Motor neuron (in vitro differentiated cells): ENCODE data around the gene SERPINB11. TPM values are rescaled to one million over a fixed set of nuclear protein-coding genes. Genes with fewer than 3 reads are reported as not detected.
A peak's percentile ranks its signal among the peaks of the same experiment; 100 is the strongest.

ENCODE experiments used
- ATAC-seq, 8 experiments: fragments of 200-7000 bp; cut with Tn5 transposase; replicated peaks in 6 of 8; 2 replicates each; pipeline ENCODE4 v1.8.0; 2021; ENCODE audit warnings: mild to moderate bottlenecking in 8 of 8, moderate library complexity in 8 of 8
- H3K27ac ChIP-seq, 2 donors: fragments of 250-450 bp; sonication (Bioruptor Pico); 2 replicates each; pipeline ENCODE4 v1.9.0; 2021; ENCODE audit warnings: antibody characterized with exemption in 2 of 2, mild to moderate bottlenecking in 2 of 2, moderate library complexity in 1 of 2
- H3K4me1 ChIP-seq, 2 donors: fragments of 250-450 bp; sonication (Bioruptor Pico); replicated peaks in 1 of 2; 2 replicates each; pipeline ENCODE4 v1.6.1; 2021; ENCODE audit warnings: antibody characterized with exemption in 2 of 2, mild to moderate bottlenecking in 2 of 2, moderate library complexity in 1 of 2
- H3K4me3 ChIP-seq, 5 donors: fragments of 250-450 bp; sonication (Bioruptor Pico); 2 replicates each; pipeline ENCODE4 v1.9.0; 2021; ENCODE audit warnings: antibody characterized with exemption in 5 of 5, mild to moderate bottlenecking in 5 of 5, moderate library complexity in 4 of 5
- WGBS, 10 experiments: fragments of 450-650 bp; shearing (Covaris generic); methylation state at CpG; one replicate each; pipeline ENCODE4 v1.0.0; 2022; 5-methylcytosine and 5-hydroxymethylcytosine counted together
- in situ Hi-C, 9 experiments: fragments of 400-800 bp; cut with MboI; loops; one replicate each; pipeline ENCODE4 v1.15.0; 2021; ENCODE audit warnings: low sequenced_read_pairs in 9 of 9, low pct_unique_long_range_greater_than_20kb in 2 of 9; ENCODE audit not compliant: unreplicated experiment in 9 of 9
- total RNA-seq, 8 experiments: library from RNA; unstranded; fragments of 300-600 nt; gene quantifications; 2 replicates each; pipeline versions ENCODE4 v1.2.3 to v1.2.4, GENCODE V29; 2022

The SERPINB11 gene
- total RNA-seq, 8 experiments from 2014 or later = 0.32 to 0.57 (median 0.42) TPM; not detected in 5

GRCh38 chr18:63686871-63687270 lies 15.9 kb upstream of the SERPINB11 start:
- 0 to 40% (median 0%) methylated on average over 1 to 2 of the region's 2 CpGs; no CpG with 5 or more reads in 4 of the 10 experiments for WGBS, 10 experiments
- ATAC-seq = no peak
- Histone ChIP-seq H3K4me3 (no peak overlapping the region), H3K4me1 (no peaks in the 10 kb centered on the region), H3K27ac (no peak overlapping the region)
- in situ Hi-C loops = no loop called here

GRCh38 chr18:63689064-63689463 lies 13.7 kb upstream of the SERPINB11 start:
- in situ Hi-C loops = no loop called here
- no peak overlapping the region for H3K4me3 ChIP-seq
- 0 to 58% (median 29%) methylated on average over 1 to 2 of the region's 2 CpGs; no CpG with 5 or more reads in 1 of the 10 experiments for WGBS, 10 experiments
- H3K4me1 ChIP-seq = no peaks in the 10 kb centered on the region
- no peak overlapping the region for H3K27ac ChIP-seq
- no peak for ATAC-seq

- Histone ChIP-seq H3K27ac (no peak overlapping the region), H3K4me1 (no peaks in the 10 kb centered on the region), H3K4me3 (no peak overlapping the region)
- WGBS, 10 experiments = 15 to 95% (median 65%) methylated on average over 2 to 3 of the region's 3 CpGs; no CpG with 5 or more reads in 1 of the 10 experiments
- peak in 2 of 8 experiments; percentile 47 to 78 for ATAC-seq
- in situ Hi-C loops = no loop called here
These were observed 5.6 kb upstream of the SERPINB11 start for GRCh38 chr18:63697097-63697660.

- in situ Hi-C loops = no loop called here
- Histone ChIP-seq H3K4me3 (no peak overlapping the region), H3K4me1 (no peaks in the 10 kb centered on the region), H3K27ac (no peak overlapping the region)
- peak in 2 of 8 experiments; percentile 62 to 75 for ATAC-seq
- WGBS, 10 experiments = 38 to 100% (median 74%) methylated on average over 1 to 3 of the region's 3 CpGs
These were observed 2.3 kb upstream of the SERPINB11 start for GRCh38 chr18:63700501-63700900.

GRCh38 chr18:63701952-63702351 lies 808 bp upstream of the SERPINB11 start:
- 17 to 88% (median 50%) methylated on average over 1 to 5 of the region's 5 CpGs; no CpG with 5 or more reads in 2 of the 10 experiments for WGBS, 10 experiments

GRCh38 chr18:63705401-63705800 lies 2.6 kb downstream of the SERPINB11 start:
- 18 to 92% (median 81%) methylated on average over 1 to 2 of the region's 2 CpGs; no CpG with 5 or more reads in 1 of the 10 experiments for WGBS, 10 experiments
- Histone ChIP-seq H3K4me1 (no peaks in the 10 kb centered on the region), H3K4me3 (no peak overlapping the region), H3K27ac (no peak overlapping the region)
- ATAC-seq = no peak
- in situ Hi-C loops = no loop called here

More at GRCh38 chr18:63701952-63702351, 808 bp upstream of the SERPINB11 start:
- no peak for ATAC-seq
- Histone ChIP-seq H3K4me1 (no peaks in the 10 kb centered on the region), H3K4me3 (no peak overlapping the region), H3K27ac (no peak overlapping the region)
- in situ Hi-C loops = no loop called here

GRCh38 chr18:63707816-63708215 lies 5.1 kb downstream of the SERPINB11 start:
- in situ Hi-C loops = no loop called here
- H3K27ac ChIP-seq = no peak overlapping the region
- 43 to 100% (median 71%) methylated on average over 1 of the region's 1 CpG; no CpG with 5 or more reads in 3 of the 10 experiments for WGBS, 10 experiments

GRCh38 chr18:63708650-63709049 lies 5.9 kb downstream of the SERPINB11 start:
- in situ Hi-C loops = no loop called here
- H3K4me1 ChIP-seq = no peaks in the 10 kb centered on the region
- H3K4me3 ChIP-seq = no peak overlapping the region
- 0 to 80% (median 35%) methylated on average over 2 to 3 of the region's 3 CpGs; no CpG with 5 or more reads in 2 of the 10 experiments for WGBS, 10 experiments
- H3K27ac ChIP-seq = no peak overlapping the region
- peak in 2 of 8 experiments; percentile 47 to 56 for ATAC-seq

More at GRCh38 chr18:63707816-63708215, 5.1 kb downstream of the SERPINB11 start:
- Histone ChIP-seq H3K4me1 (no peaks in the 10 kb centered on the region), H3K4me3 (no peak overlapping the region)
- no peak for ATAC-seq

- ATAC-seq = no peak
- H3K4me3 ChIP-seq = no peak overlapping the region
- in situ Hi-C loops = loop anchor here in 1 of 9 experiments (25.0 kb wide), 1 partner anchor 139 kb away; the partner anchor contains the start of gene SERPINB13
- no peak overlapping the region for H3K27ac ChIP-seq
- WGBS, 10 experiments = 0 to 83% (median 46%) methylated on average over 1 to 2 of the region's 3 CpGs; no CpG with 5 or more reads in 2 of the 10 experiments
- H3K4me1 ChIP-seq = no peaks in the 10 kb centered on the region
These were observed 23.1 kb downstream of the SERPINB11 start for GRCh38 chr18:63725682-63726480.

- ATAC-seq = peak in 2 of 8 experiments; percentile 71 to 77
- 0 to 100% (median 66%) methylated on average over 1 to 5 of the region's 5 CpGs; no CpG with 5 or more reads in 2 of the 10 experiments for WGBS, 10 experiments
These were observed 28.0 kb downstream of the SERPINB11 start for GRCh38 chr18:63730773-63731172.

GRCh38 chr18:63731215-63731614 lies 28.5 kb downstream of the SERPINB11 start:
- Histone ChIP-seq H3K27ac (no peak overlapping the region), H3K4me1 (no peaks in the 10 kb centered on the region), H3K4me3 (no peak overlapping the region)
- 0 to 100% (median 85%) methylated on average over 1 to 2 of the region's 3 CpGs; no CpG with 5 or more reads in 5 of the 10 experiments for WGBS, 10 experiments
- ATAC-seq = no peak
- in situ Hi-C loops = loop anchor here in 1 of 9 experiments (25.0 kb wide), 1 partner anchor 144 kb away; the partner anchor contains the start of gene SERPINB13

More at GRCh38 chr18:63730773-63731172, 28.0 kb downstream of the SERPINB11 start:
- Histone ChIP-seq H3K4me3 (no peak overlapping the region), H3K4me1 (no peaks in the 10 kb centered on the region), H3K27ac (no peak overlapping the region)
- in situ Hi-C loops = loop anchor here in 1 of 9 experiments (25.0 kb wide), 1 partner anchor 143 kb away; the partner anchor contains the start of gene SERPINB13

- no peak overlapping the region for H3K4me3 ChIP-seq
- in situ Hi-C loops = loop anchor here in 1 of 9 experiments (25.0 kb wide), 1 partner anchor 150 kb away; the partner anchor contains the start of gene SERPINB13
- peak in 2 of 8 experiments; percentile 50 to 61 for ATAC-seq
- no peaks in the 10 kb centered on the region for H3K4me1 ChIP-seq
- H3K27ac ChIP-seq = no peak overlapping the region
These were observed 34.1 kb downstream of the SERPINB11 start for GRCh38 chr18:63736876-63737275.

- no peak overlapping the region for H3K27ac ChIP-seq
- H3K4me1 ChIP-seq = no peaks in the 10 kb centered on the region
- peak in 2 of 8 experiments; percentile 57 to 63 for ATAC-seq
- 0 to 86% (median 69%) methylated on average over 2 to 4 of the region's 4 CpGs for WGBS, 10 experiments
- in situ Hi-C loops = loop anchor here in 1 of 9 experiments (25.0 kb wide), 1 partner anchor 154 kb away; the partner anchor contains the start of gene SERPINB13
- no peak overlapping the region for H3K4me3 ChIP-seq
These were observed 39.0 kb downstream of the SERPINB11 start for GRCh38 chr18:63741769-63742168.
